ENCODE results near the gene ABHD1.

ABHD1 gene

GRCh38 chr2:27088634-27089033 is 35.0 kb upstream of the ABHD1 start:
- Histone ChIP-seq H3K4me3 (replicated peaks; ENCODE audit: insufficient read depth, low read length) (no peak overlapping the region), H3K27ac (replicated peaks) (no peak overlapping the region), H3K27me3 (ENCODE audit: insufficient read depth, poor library complexity, severe bottlenecking) (no peaks in the 10 kb centered on the region)
- DNase-seq (ENCODE audit: low read depth in 1 of 2, low spot score in 1 of 2), result no peak
- TF ChIP-seq CTCF (IDR thresholded peaks at IDR 0.05; ENCODE audit: insufficient read depth, low read length) (no peak), POLR2AphosphoS5 (IDR thresholded peaks at IDR 0.05; ENCODE audit: low read depth) (no peak), REST (IDR thresholded peaks at IDR 0.05; ENCODE audit: insufficient replicate concordance, low read depth) (no peak), SPI1 (IDR thresholded peaks at IDR 0.05; ENCODE audit: borderline replicate concordance, low read depth) (no peak), GABPA (IDR thresholded peaks at IDR 0.05; ENCODE audit: low read depth) (no peak)

- no peak overlapping the region for H3K27ac ChIP-seq (replicated peaks)
- H3K4me3 ChIP-seq (replicated peaks; ENCODE audit: insufficient read depth, low read length), result no peak overlapping the region
- no peak for DNase-seq (ENCODE audit: low read depth in 1 of 2, low spot score in 1 of 2)
- no peaks in the 10 kb centered on the region for H3K27me3 ChIP-seq (ENCODE audit: insufficient read depth, poor library complexity, severe bottlenecking)
- TF ChIP-seq SPI1 (IDR thresholded peaks at IDR 0.05; ENCODE audit: borderline replicate concordance, low read depth), result no peak
- no peak for TF ChIP-seq REST (IDR thresholded peaks at IDR 0.05; ENCODE audit: insufficient replicate concordance, low read depth)
- TF ChIP-seq POLR2AphosphoS5 (IDR thresholded peaks at IDR 0.05; ENCODE audit: low read depth), result no peak
- no peak for TF ChIP-seq GABPA (IDR thresholded peaks at IDR 0.05; ENCODE audit: low read depth)
- TF ChIP-seq CTCF (IDR thresholded peaks at IDR 0.05; ENCODE audit: insufficient read depth, low read length), result no peak
Measured at GRCh38 chr2:27089111-27089954, 34.3 kb upstream of the ABHD1 start.

GRCh38 chr2:27091746-27092695 is 31.6 kb upstream of the ABHD1 start:
- H3K4me3 ChIP-seq (replicated peaks; ENCODE audit: insufficient read depth, low read length), result no peak overlapping the region
- no peak overlapping the region for H3K27ac ChIP-seq (replicated peaks)
- no peak for DNase-seq (ENCODE audit: low read depth in 1 of 2, low spot score in 1 of 2)
- H3K27me3 ChIP-seq (ENCODE audit: insufficient read depth, poor library complexity, severe bottlenecking), result no peaks in the 10 kb centered on the region
- no peak for TF ChIP-seq GABPA (IDR thresholded peaks at IDR 0.05; ENCODE audit: low read depth)
- TF ChIP-seq REST (IDR thresholded peaks at IDR 0.05; ENCODE audit: insufficient replicate concordance, low read depth), result no peak
- TF ChIP-seq POLR2AphosphoS5 (IDR thresholded peaks at IDR 0.05; ENCODE audit: low read depth), result no peak
- TF ChIP-seq SPI1 (IDR thresholded peaks at IDR 0.05; ENCODE audit: borderline replicate concordance, low read depth), result no peak
- no peak for TF ChIP-seq CTCF (IDR thresholded peaks at IDR 0.05; ENCODE audit: insufficient read depth, low read length)
